ENCODE results near the gene FRMPD4. TPM values are rescaled to one million over a fixed set of nuclear protein-coding genes. Genes with fewer than 3 reads are reported as not detected.

Gene FRMPD4
- total RNA-seq, 2 experiments from 2014 or later: not detected

GRCh38 chrX:12446342-12447075, 308.2 kb downstream of the FRMPD4 start:
- H3K4me3 Mint-ChIP-seq: no peak overlapping the region
- H3K4me1 Mint-ChIP-seq: no peaks in the 10 kb centered on the region
- no peaks in the 10 kb centered on the region for H3K36me3 Mint-ChIP-seq
- peaks cover 4% of the 10 kb centered on the region for H3K27me3 Mint-ChIP-seq
- H3K9me3 Mint-ChIP-seq: no peaks in the 10 kb centered on the region
- DNase-seq: no peak
- no peak overlapping the region for H3K27ac Mint-ChIP-seq

- DNase-seq: no peak
- Mint-ChIP-seq H3K4me3 (no peak overlapping the region), H3K36me3 (no peaks in the 10 kb centered on the region), H3K4me1 (no peaks in the 10 kb centered on the region), H3K27ac (no peak overlapping the region), H3K9me3 (no peaks in the 10 kb centered on the region), H3K27me3 (peaks cover 4% of the 10 kb centered on the region)
Measured at GRCh38 chrX:12447448-12448064, 309.3 kb downstream of the FRMPD4 start.

GRCh38 chrX:12452268-12452667, 314.0 kb downstream of the FRMPD4 start:
- DNase-seq: no peak
- Mint-ChIP-seq H3K4me1 (no peaks in the 10 kb centered on the region), H3K27ac (no peak overlapping the region), H3K4me3 (no peak overlapping the region), H3K36me3 (no peaks in the 10 kb centered on the region), H3K27me3 (no peaks in the 10 kb centered on the region), H3K9me3 (no peaks in the 10 kb centered on the region)

- no peak overlapping the region for H3K27ac Mint-ChIP-seq
- no peak overlapping the region for H3K4me3 Mint-ChIP-seq
- no peaks in the 10 kb centered on the region for H3K4me1 Mint-ChIP-seq
- H3K36me3 Mint-ChIP-seq: no peaks in the 10 kb centered on the region
- no peaks in the 10 kb centered on the region for H3K9me3 Mint-ChIP-seq
- DNase-seq: no peak
- H3K27me3 Mint-ChIP-seq: no peaks in the 10 kb centered on the region
Measured at GRCh38 chrX:12460929-12461328, 322.7 kb downstream of the FRMPD4 start.

GRCh38 chrX:12463052-12463451, 324.8 kb downstream of the FRMPD4 start:
- no peaks in the 10 kb centered on the region for H3K4me1 Mint-ChIP-seq
- no peaks in the 10 kb centered on the region for H3K36me3 Mint-ChIP-seq
- no peak overlapping the region for H3K4me3 Mint-ChIP-seq
- DNase-seq: no peak
- no peak overlapping the region for H3K27ac Mint-ChIP-seq
- H3K27me3 Mint-ChIP-seq: no peaks in the 10 kb centered on the region
- H3K9me3 Mint-ChIP-seq: no peaks in the 10 kb centered on the region

GRCh38 chrX:12463873-12464272, 325.6 kb downstream of the FRMPD4 start:
- Mint-ChIP-seq H3K36me3 (no peaks in the 10 kb centered on the region), H3K27ac (no peak overlapping the region), H3K4me3 (no peak overlapping the region), H3K27me3 (no peaks in the 10 kb centered on the region), H3K4me1 (no peaks in the 10 kb centered on the region), H3K9me3 (no peaks in the 10 kb centered on the region)
- DNase-seq: no peak

- Mint-ChIP-seq H3K4me1 (no peaks in the 10 kb centered on the region), H3K27me3 (peaks cover 4% of the 10 kb centered on the region), H3K27ac (no peak overlapping the region), H3K9me3 (no peaks in the 10 kb centered on the region), H3K36me3 (no peaks in the 10 kb centered on the region), H3K4me3 (no peak overlapping the region)
- DNase-seq: no peak
Measured at GRCh38 chrX:12467321-12467720, 329.0 kb downstream of the FRMPD4 start.

GRCh38 chrX:12469296-12469695, 331.0 kb downstream of the FRMPD4 start:
- H3K27me3 Mint-ChIP-seq: peaks cover 4% of the 10 kb centered on the region
- no peak overlapping the region for H3K27ac Mint-ChIP-seq
- peaks cover under 1% of the 10 kb centered on the region for H3K9me3 Mint-ChIP-seq
- H3K36me3 Mint-ChIP-seq: no peaks in the 10 kb centered on the region
- no peak overlapping the region for H3K4me3 Mint-ChIP-seq
- no peaks in the 10 kb centered on the region for H3K4me1 Mint-ChIP-seq
- DNase-seq: no peak

- Mint-ChIP-seq H3K27ac (no peak overlapping the region), H3K4me3 (no peak overlapping the region), H3K36me3 (no peaks in the 10 kb centered on the region), H3K4me1 (no peaks in the 10 kb centered on the region), H3K9me3 (peaks cover 3% of the 10 kb centered on the region), H3K27me3 (peaks cover 4% of the 10 kb centered on the region)
- no peak for DNase-seq
Measured at GRCh38 chrX:12471061-12471460, 332.8 kb downstream of the FRMPD4 start.

GRCh38 chrX:12480956-12481355, 342.7 kb downstream of the FRMPD4 start:
- no peaks in the 10 kb centered on the region for H3K27me3 Mint-ChIP-seq
- no peak overlapping the region for H3K4me3 Mint-ChIP-seq
- no peak for DNase-seq
- H3K9me3 Mint-ChIP-seq: peaks cover 2% of the 10 kb centered on the region
- no peak overlapping the region for H3K27ac Mint-ChIP-seq
- no peaks in the 10 kb centered on the region for H3K36me3 Mint-ChIP-seq
- H3K4me1 Mint-ChIP-seq: no peaks in the 10 kb centered on the region

GRCh38 chrX:12488220-12488619, 349.9 kb downstream of the FRMPD4 start:
- Mint-ChIP-seq H3K27me3 (no peaks in the 10 kb centered on the region), H3K4me1 (no peaks in the 10 kb centered on the region), H3K4me3 (no peak overlapping the region), H3K36me3 (no peaks in the 10 kb centered on the region), H3K9me3 (no peaks in the 10 kb centered on the region), H3K27ac (no peak overlapping the region)
- DNase-seq: no peak

- Mint-ChIP-seq H3K27me3 (no peaks in the 10 kb centered on the region), H3K4me1 (no peaks in the 10 kb centered on the region), H3K4me3 (no peak overlapping the region), H3K27ac (no peak overlapping the region), H3K9me3 (no peaks in the 10 kb centered on the region), H3K36me3 (no peaks in the 10 kb centered on the region)
- no peak for DNase-seq
Measured at GRCh38 chrX:12488771-12489170, 350.5 kb downstream of the FRMPD4 start.

GRCh38 chrX:12489341-12489740, 351.1 kb downstream of the FRMPD4 start:
- DNase-seq: no peak
- H3K36me3 Mint-ChIP-seq: no peaks in the 10 kb centered on the region
- no peak overlapping the region for H3K4me3 Mint-ChIP-seq
- no peaks in the 10 kb centered on the region for H3K4me1 Mint-ChIP-seq
- H3K27me3 Mint-ChIP-seq: no peaks in the 10 kb centered on the region
- H3K27ac Mint-ChIP-seq: no peak overlapping the region
- no peaks in the 10 kb centered on the region for H3K9me3 Mint-ChIP-seq

- H3K9me3 Mint-ChIP-seq: no peaks in the 10 kb centered on the region
Measured at GRCh38 chrX:12494400-12495138, 356.3 kb downstream of the FRMPD4 start.

GRCh38 chrX:12496343-12496742, 358.1 kb downstream of the FRMPD4 start:
- Mint-ChIP-seq H3K36me3 (no peaks in the 10 kb centered on the region), H3K4me1 (no peaks in the 10 kb centered on the region), H3K4me3 (no peak overlapping the region), H3K27me3 (no peaks in the 10 kb centered on the region), H3K9me3 (no peaks in the 10 kb centered on the region), H3K27ac (no peak overlapping the region)
- DNase-seq: no peak

More at GRCh38 chrX:12494400-12495138, 356.3 kb downstream of the FRMPD4 start:
- no peak for DNase-seq
- Mint-ChIP-seq H3K4me1 (no peaks in the 10 kb centered on the region), H3K27ac (no peak overlapping the region), H3K4me3 (no peak overlapping the region), H3K36me3 (no peaks in the 10 kb centered on the region), H3K27me3 (no peaks in the 10 kb centered on the region)

All from activated naive CD8-positive, alpha-beta T cell treated with anti-CD3 and anti-CD28 coated beads for 36 hours (primary cell).